HG03460 (cell line): ENCODE measurements around the gene KLK11.

Experiments
- ATAC-seq: cut with Tn5 transposase; IDR thresholded peaks from one replicate; pipeline ENCODE4 v1.9.1; 2021; ENCODE audit not compliant: unreplicated experiment

Gene KLK11

DNA sequence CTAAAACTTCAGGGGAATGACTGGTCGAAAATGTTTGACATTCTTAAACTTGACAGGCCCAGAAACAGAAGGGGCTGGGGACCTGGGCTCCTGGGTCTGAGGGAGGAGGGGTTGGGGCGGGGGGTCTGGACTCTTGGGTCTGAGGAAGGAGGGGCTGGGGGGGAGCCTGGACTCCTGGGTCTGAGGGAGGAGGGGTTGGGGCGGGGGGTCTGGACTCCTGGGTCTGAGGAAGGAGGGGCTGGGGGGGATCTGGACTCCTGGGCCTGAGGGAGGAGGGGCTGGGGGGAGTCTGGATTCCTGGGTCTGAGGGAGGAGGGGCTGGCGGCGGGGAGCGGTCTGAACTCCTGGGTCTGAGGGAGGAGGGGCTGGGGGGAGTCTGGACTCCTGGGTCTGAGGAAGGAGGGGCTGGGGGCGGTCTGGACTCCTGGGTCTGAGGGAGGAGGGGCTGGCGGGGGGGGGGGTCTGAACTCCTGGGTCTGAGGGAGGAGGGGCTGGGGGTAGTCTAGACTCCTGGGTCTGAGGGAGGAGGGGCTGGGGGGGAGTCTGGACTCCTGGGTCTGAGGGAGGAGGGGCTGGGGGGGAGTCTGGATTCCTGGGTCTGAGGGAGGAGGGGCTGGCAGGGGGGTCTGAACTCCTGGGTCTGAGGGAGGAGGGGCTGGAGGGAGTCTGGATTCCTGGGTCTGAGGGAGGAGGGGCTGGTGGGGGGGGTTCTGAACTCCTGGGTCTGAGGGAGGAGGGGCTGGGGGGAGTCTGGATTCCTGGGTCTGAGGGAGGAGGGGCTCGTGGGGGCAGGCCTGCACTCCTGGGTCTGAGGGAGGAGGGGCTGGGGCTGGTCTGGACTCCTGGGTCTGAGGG is 51.5 kb downstream of the KLK11 start:
- no peak for ATAC-seq

DNA sequence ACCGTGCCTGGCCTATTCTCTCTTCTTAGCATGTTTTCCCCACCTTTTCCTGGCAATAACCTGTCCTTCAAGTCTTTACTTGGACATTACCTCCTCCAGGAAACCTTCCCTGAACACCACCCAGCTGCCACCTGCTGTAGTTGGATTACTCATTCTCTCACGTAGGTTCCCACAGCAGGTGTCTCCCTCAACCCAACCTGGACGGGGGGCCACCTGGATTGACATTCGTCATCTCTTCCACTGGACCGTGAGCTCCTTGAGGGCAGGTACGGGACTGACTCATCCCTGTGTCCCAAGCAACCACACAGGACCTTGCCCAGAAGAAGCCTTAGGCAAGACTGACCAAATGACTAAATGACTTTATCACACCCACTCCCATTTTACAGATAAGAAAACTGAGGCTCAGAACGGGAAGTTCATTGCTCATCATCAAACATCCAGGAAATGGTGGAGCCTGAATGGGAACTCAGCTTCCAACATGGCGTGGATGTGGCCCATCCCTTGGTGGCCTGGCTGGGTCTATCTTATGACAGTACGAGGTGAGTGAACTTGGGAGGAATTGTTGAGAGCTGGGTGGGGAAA is 53.5 kb downstream of the KLK11 start:
- no peak for ATAC-seq
